GM03348 (cell line): ENCODE results near the gene OTOP2.
"Not testable (repeated sequence)": the region's sequence is repeated elsewhere in the genome, so short reads cannot be mapped to it uniquely, and the experiment has no call there.

Experiments
- DNase-seq: peaks from one replicate; pipeline ENCODE4 v3.0.0; 2012; ENCODE audit warnings: low spot score

Gene OTOP2

GRCh38 chr17:74951680-74952421 is 27.8 kb downstream of the OTOP2 start:
- no peak for DNase-seq

- DNase-seq, result no peak
Observed at GRCh38 chr17:74952431-74953133, 28.5 kb downstream of the OTOP2 start.

GRCh38 chr17:74953134-74953687 is 29.1 kb downstream of the OTOP2 start:
- DNase-seq, result no peak

GRCh38 chr17:74954115-74954514 is 30.0 kb downstream of the OTOP2 start:
- no peak for DNase-seq

- DNase-seq, result no peak
Observed at GRCh38 chr17:74954665-74955421, 30.8 kb downstream of the OTOP2 start.

GRCh38 chr17:74956093-74956492 is 32.0 kb downstream of the OTOP2 start:
- DNase-seq, result no peak

- peak; percentile 90 for DNase-seq
Observed at GRCh38 chr17:74957935-74958740, 34.1 kb downstream of the OTOP2 start.

GRCh38 chr17:74959826-74960515 is 35.9 kb downstream of the OTOP2 start:
- DNase-seq, result peak; percentile 63

GRCh38 chr17:74960570-74961342 is 36.7 kb downstream of the OTOP2 start:
- DNase-seq, result peak; percentile 51

- peak; percentile 94 for DNase-seq
Observed at GRCh38 chr17:74961657-74962350, 37.7 kb downstream of the OTOP2 start.

- no peak for DNase-seq
Observed at GRCh38 chr17:74962622-74963394, 38.7 kb downstream of the OTOP2 start.

- no peak for DNase-seq
Observed at GRCh38 chr17:74963656-74964055, 39.6 kb downstream of the OTOP2 start.

GRCh38 chr17:74964246-74964761 is 40.2 kb downstream of the OTOP2 start:
- no peak for DNase-seq

GRCh38 chr17:74964988-74965622 is 41.0 kb downstream of the OTOP2 start:
- DNase-seq, result no peak

- no peak for DNase-seq
Observed at GRCh38 chr17:74968361-74968780, 44.3 kb downstream of the OTOP2 start.

- DNase-seq, result not testable (repeated sequence)
Observed at GRCh38 chr17:74969501-74969900, 45.4 kb downstream of the OTOP2 start.

GRCh38 chr17:74970395-74970794 is 46.3 kb downstream of the OTOP2 start:
- no peak for DNase-seq
